ENCODE data around the gene AADACL4.
"Not testable (repeated sequence)": the region's sequence is repeated elsewhere in the genome, so short reads cannot be mapped to it uniquely, and the experiment has no call there.

The AADACL4 gene

GRCh38 chr1:12640237-12640957 is 3.5 kb upstream of the AADACL4 start:
- H3K27me3 ChIP-seq (replicated peaks), result no peaks in the 10 kb centered on the region
- no peaks in the 10 kb centered on the region for H3K36me3 ChIP-seq (replicated peaks)
- H3K27ac ChIP-seq, result no peak overlapping the region
- no peak for DNase-seq
- H3K4me3 ChIP-seq (ENCODE audit: low read depth, low read length), result no peak overlapping the region
- in situ Hi-C loops (cut with HindIII; ENCODE audit: low pct_ligation_motif_present, low sequenced_read_pairs), result loop anchor here (25.0 kb wide), 1 partner anchor 353 kb away; no protein-coding TSS in a partner anchor
- no peak for TF ChIP-seq CTCF (IDR thresholded peaks at IDR 0.05; ENCODE audit: low read depth, low read length, missing control alignments)

GRCh38 chr1:12640958-12641272 is 3.0 kb upstream of the AADACL4 start:
- DNase-seq, result no peak
- H3K36me3 ChIP-seq (replicated peaks), result no peaks in the 10 kb centered on the region
- H3K27ac ChIP-seq, result no peak overlapping the region
- in situ Hi-C loops (cut with HindIII; ENCODE audit: low pct_ligation_motif_present, low sequenced_read_pairs), result loop anchor here (25.0 kb wide), 1 partner anchor 354 kb away; no protein-coding TSS in a partner anchor
- no peak overlapping the region for H3K4me3 ChIP-seq (ENCODE audit: low read depth, low read length)
- TF ChIP-seq CTCF (IDR thresholded peaks at IDR 0.05; ENCODE audit: low read depth, low read length, missing control alignments), result no peak
- no peaks in the 10 kb centered on the region for H3K27me3 ChIP-seq (replicated peaks)

GRCh38 chr1:12643079-12643478 is 806 bp upstream of the AADACL4 start:
- DNase-seq, result no peak
- no peaks in the 10 kb centered on the region for H3K27me3 ChIP-seq (replicated peaks)
- no peaks in the 10 kb centered on the region for H3K36me3 ChIP-seq (replicated peaks)
- no peak overlapping the region for H3K4me3 ChIP-seq (ENCODE audit: low read depth, low read length)
- in situ Hi-C loops (cut with HindIII; ENCODE audit: low pct_ligation_motif_present, low sequenced_read_pairs), result loop anchor here (25.0 kb wide), 1 partner anchor 356 kb away; no protein-coding TSS in a partner anchor
- TF ChIP-seq CTCF (IDR thresholded peaks at IDR 0.05; ENCODE audit: low read depth, low read length, missing control alignments), result no peak
- H3K27ac ChIP-seq, result no peak overlapping the region

DNA sequence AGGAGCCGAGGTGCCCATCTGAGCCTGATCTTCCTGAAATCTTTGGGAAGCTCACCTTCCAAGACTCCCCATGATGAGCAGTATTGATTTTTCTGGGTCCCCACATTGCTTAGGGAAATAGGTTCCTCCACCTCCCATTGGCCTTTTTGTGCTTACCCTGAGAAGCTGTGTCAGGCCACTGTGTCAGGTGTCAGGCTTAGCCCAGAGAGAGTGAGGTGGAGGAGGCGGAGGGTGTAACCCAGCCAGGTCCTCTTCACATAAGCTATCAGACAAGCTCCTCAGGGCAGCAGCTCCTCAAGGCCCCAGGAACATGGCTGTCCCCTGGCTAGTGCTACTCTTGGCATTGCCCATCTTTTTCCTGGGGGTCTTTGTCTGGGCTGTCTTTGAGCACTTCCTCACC is 352 bp downstream of the AADACL4 start:
- no peak overlapping the region for H3K4me3 ChIP-seq (ENCODE audit: low read depth, low read length)
- H3K36me3 ChIP-seq (replicated peaks), result no peaks in the 10 kb centered on the region
- in situ Hi-C loops (cut with HindIII; ENCODE audit: low pct_ligation_motif_present, low sequenced_read_pairs), result loop anchor here (25.0 kb wide), 1 partner anchor 357 kb away; no protein-coding TSS in a partner anchor
- DNase-seq, result no peak
- H3K27me3 ChIP-seq (replicated peaks), result no peaks in the 10 kb centered on the region
- TF ChIP-seq CTCF (IDR thresholded peaks at IDR 0.05; ENCODE audit: low read depth, low read length, missing control alignments), result no peak
- no peak overlapping the region for H3K27ac ChIP-seq

DNA sequence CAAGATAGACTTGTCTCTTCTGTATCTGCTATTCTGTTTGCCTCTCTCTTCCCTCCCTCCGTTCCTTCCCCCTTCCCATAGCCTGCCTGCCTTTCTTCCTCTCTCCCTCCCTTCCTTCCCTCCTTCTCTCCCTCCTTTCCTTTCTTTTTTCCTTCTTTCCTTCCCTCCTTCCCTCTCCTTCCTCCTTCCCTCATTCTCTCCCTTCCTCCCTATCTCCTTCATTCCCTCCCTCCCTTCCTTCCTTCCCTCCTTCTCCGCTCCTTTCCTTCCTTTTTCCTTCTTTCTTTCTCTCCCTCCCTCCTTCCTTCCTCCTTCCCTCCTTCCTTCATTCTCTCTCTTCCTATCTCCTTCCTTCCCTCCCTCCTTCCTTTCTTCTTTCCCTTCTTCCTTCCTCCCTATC is 944 bp downstream of the AADACL4 start:
- Histone ChIP-seq H3K36me3 (replicated peaks) (no peaks in the 10 kb centered on the region), H3K4me3 (ENCODE audit: low read depth, low read length) (no peak overlapping the region), H3K27me3 (replicated peaks) (no peaks in the 10 kb centered on the region), H3K27ac (no peak overlapping the region)
- no peak for TF ChIP-seq CTCF (IDR thresholded peaks at IDR 0.05; ENCODE audit: low read depth, low read length, missing control alignments)
- no peak for DNase-seq
- in situ Hi-C loops (cut with HindIII; ENCODE audit: low pct_ligation_motif_present, low sequenced_read_pairs), result loop anchor here (25.0 kb wide), 1 partner anchor 358 kb away; no protein-coding TSS in a partner anchor

GRCh38 chr1:12645401-12645800 is 1.5 kb downstream of the AADACL4 start:
- not testable (repeated sequence) for DNase-seq; H3K4me3 ChIP-seq (ENCODE audit: low read depth, low read length); H3K27me3 ChIP-seq (replicated peaks); H3K27ac ChIP-seq; H3K36me3 ChIP-seq (replicated peaks)
- in situ Hi-C loops (cut with HindIII; ENCODE audit: low pct_ligation_motif_present, low sequenced_read_pairs), result loop anchor here (25.0 kb wide), 1 partner anchor 358 kb away; no protein-coding TSS in a partner anchor

Measured in brain microvascular endothelial cell (primary cell).